Ishikawa (cell line): Measurements from ENCODE around the gene SLC9A9.

Experiments used
- CEBPB ChIP-seq: IDR thresholded peaks from 2 replicates; pipeline ENCODE4 v1.6.1; 2012
- EP300 ChIP-seq: IDR thresholded peaks from 2 replicates; pipeline ENCODE4 v1.6.1; 2012; ENCODE audit warnings: borderline replicate concordance
- TAF1 ChIP-seq: IDR thresholded peaks from 2 replicates; pipeline ENCODE4 v1.6.1; 2012; ENCODE audit warnings: low read depth, mild to moderate bottlenecking
- TEAD4 ChIP-seq: IDR thresholded peaks from 2 replicates; pipeline ENCODE4 v1.6.1; 2012
- TF ChIP-seq, protein P1 (sequence below): IDR thresholded peaks from 2 replicates; pipeline ENCODE4 v1.6.1; 2012
- TF ChIP-seq, protein P2 (sequence below): IDR thresholded peaks from 2 replicates; pipeline ENCODE4 v1.6.1; 2012; ENCODE audit warnings: low read depth, mild to moderate bottlenecking

- TF ChIP-seq TAF1 (no peak), EP300 (no peak), TEAD4 (no peak), CEBPB (no peak)
- TF ChIP-seq, protein P1, sequence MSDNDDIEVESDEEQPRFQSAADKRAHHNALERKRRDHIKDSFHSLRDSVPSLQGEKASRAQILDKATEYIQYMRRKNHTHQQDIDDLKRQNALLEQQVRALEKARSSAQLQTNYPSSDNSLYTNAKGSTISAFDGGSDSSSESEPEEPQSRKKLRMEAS = no peak
- TF ChIP-seq, protein P2, sequence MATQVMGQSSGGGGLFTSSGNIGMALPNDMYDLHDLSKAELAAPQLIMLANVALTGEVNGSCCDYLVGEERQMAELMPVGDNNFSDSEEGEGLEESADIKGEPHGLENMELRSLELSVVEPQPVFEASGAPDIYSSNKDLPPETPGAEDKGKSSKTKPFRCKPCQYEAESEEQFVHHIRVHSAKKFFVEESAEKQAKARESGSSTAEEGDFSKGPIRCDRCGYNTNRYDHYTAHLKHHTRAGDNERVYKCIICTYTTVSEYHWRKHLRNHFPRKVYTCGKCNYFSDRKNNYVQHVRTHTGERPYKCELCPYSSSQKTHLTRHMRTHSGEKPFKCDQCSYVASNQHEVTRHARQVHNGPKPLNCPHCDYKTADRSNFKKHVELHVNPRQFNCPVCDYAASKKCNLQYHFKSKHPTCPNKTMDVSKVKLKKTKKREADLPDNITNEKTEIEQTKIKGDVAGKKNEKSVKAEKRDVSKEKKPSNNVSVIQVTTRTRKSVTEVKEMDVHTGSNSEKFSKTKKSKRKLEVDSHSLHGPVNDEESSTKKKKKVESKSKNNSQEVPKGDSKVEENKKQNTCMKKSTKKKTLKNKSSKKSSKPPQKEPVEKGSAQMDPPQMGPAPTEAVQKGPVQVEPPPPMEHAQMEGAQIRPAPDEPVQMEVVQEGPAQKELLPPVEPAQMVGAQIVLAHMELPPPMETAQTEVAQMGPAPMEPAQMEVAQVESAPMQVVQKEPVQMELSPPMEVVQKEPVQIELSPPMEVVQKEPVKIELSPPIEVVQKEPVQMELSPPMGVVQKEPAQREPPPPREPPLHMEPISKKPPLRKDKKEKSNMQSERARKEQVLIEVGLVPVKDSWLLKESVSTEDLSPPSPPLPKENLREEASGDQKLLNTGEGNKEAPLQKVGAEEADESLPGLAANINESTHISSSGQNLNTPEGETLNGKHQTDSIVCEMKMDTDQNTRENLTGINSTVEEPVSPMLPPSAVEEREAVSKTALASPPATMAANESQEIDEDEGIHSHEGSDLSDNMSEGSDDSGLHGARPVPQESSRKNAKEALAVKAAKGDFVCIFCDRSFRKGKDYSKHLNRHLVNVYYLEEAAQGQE = no peak
Observed at GRCh38 chr3:143731776-143732175, 116.5 kb downstream of the SLC9A9 start.
